A549 treated with Hydrocortisone at 1 μM for 4 hours (cell line): ENCODE measurements around the gene ZNF280A. TPM values are rescaled to one million over a fixed set of nuclear protein-coding genes. Genes with fewer than 3 reads are reported as not detected.

Source experiments
- total RNA-seq: library from RNA; stranded (reverse); fragments of 200-300 nt; extraction: Qiagen RNA extraction; gene quantifications from 5 replicates; pipeline ENCODE4 v1.2.3, GENCODE V29; 2022

ZNF280A gene
- total RNA-seq: 3.0 to 3.7 TPM (median 3.4 TPM) in 5 replicates

DNA sequence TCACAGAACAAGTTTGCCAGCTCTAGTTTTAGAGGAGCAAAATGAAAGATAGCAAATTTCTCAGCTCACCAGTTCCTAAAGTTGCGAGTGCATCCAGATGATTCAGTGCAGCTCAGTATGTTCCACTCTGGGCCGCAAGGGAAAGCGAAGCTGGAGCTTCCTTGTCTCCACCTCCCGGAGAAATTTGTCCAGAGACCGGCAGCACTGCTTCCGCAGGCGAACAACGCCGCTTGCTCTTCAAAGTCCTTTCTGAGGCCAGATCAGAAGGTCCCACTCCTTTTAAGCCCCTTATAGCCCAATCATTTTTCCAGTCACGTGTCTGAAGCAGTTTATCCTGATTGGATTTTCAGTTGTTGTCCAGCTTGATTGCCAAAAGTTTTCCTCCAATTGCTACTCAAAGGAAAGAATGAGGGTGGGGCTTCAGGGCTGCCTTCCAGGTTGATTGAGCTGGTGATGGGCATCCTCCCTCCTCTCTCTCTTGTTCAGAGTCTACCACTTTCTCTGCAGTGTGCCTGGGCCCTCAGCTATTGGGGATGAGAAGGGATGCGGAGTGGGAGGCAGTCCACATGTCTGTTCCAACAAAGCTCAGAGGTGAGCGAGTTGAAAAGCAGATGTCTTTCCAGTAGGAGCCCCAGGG lies at the start of gene ZNF280A:
Gene ZNF280A, minus strand, starts transcription at position 251 of the 637 bp plus-strand sequence. CDS start 4,640 bp downstream, outside the sequence.

GRCh38 chr22:22558972-22559603 lies 39.0 kb upstream of the ZNF280A start, which contains the start of gene PRAME:
Gene PRAME, minus strand, starts transcription at chr22:22559265. Its CDS starts 2,433 bp downstream, at chr22:22556832.

GRCh38 chr22:22508274-22509176 lies 11.5 kb downstream of the ZNF280A start, which contains the start of gene ZNF280B:
Gene ZNF280B, minus strand, starts transcription at chr22:22508742. Its CDS starts 19,344 bp downstream, at chr22:22489398.

Other genes with a start within 250 kb of the ZNF280A start
- gene ZNF280B, start 11.5 kb downstream of the ZNF280A start, total RNA-seq: 1.2 to 1.8 TPM (median 1.4 TPM) in 5 replicates
- gene PRAME, start 39.0 kb upstream of the ZNF280A start, total RNA-seq: 94.6 to 117 TPM (median 102 TPM) in 5 replicates
- not detected in 5 replicates for gene GGTLC2, start 124.3 kb upstream of the ZNF280A start, total RNA-seq